Prostate gland (tissue), 2 donors: ENCODE results near the gene ATG7.

Experiments
- POLR2A ChIP-seq: fragments of 450-650 bp; IDR thresholded peaks from one replicate; pipeline ENCODE4 v1.6.1; 2016; ENCODE audit warnings: antibody characterized with exemption, mild to moderate bottlenecking
- POLR2AphosphoS5 ChIP-seq: sonication (generic); formaldehyde crosslinking; IDR thresholded peaks from one replicate; pipeline ENCODE4 v1.6.1; 2017; ENCODE audit warnings: antibody characterized with exemption
- TF ChIP-seq, protein P1 (sequence below), 4 experiments: fragments of 200-600 bp in 2 of 4; fragments of 450-650 bp in 2 of 4; sonication (generic) in 2 of 4; IDR thresholded peaks; 1 replicate in 3 of 4; 2 replicates in 1 of 4; pipeline ENCODE4 v1.5.1; 2016 to 2019; ENCODE audit warnings: antibody characterized with exemption in 4 of 4, mild to moderate bottlenecking in 2 of 4, moderate library complexity in 2 of 4

DNA sequence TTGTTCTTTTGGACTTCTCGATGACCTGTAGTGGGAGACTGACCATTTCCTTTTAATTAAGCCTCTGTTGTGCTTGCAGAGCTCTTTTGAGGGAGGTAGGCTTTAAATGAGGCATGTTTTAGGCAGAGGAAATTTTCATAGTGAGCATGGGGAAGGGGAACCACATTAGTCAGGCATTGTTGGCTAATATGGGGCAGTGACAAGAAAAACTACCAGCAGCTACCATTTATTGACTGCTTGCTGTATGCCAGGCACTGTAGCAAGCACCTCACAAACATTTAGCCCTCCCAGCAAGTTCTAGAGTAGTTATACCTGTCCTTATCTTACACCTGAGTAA lies 10.9 kb downstream of the ATG7 start:
- TF ChIP-seq, protein P1, sequence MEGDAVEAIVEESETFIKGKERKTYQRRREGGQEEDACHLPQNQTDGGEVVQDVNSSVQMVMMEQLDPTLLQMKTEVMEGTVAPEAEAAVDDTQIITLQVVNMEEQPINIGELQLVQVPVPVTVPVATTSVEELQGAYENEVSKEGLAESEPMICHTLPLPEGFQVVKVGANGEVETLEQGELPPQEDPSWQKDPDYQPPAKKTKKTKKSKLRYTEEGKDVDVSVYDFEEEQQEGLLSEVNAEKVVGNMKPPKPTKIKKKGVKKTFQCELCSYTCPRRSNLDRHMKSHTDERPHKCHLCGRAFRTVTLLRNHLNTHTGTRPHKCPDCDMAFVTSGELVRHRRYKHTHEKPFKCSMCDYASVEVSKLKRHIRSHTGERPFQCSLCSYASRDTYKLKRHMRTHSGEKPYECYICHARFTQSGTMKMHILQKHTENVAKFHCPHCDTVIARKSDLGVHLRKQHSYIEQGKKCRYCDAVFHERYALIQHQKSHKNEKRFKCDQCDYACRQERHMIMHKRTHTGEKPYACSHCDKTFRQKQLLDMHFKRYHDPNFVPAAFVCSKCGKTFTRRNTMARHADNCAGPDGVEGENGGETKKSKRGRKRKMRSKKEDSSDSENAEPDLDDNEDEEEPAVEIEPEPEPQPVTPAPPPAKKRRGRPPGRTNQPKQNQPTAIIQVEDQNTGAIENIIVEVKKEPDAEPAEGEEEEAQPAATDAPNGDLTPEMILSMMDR (IDR thresholded peaks at IDR 0.05) = no peak
- TF ChIP-seq POLR2AphosphoS5 (no peak), POLR2A (no peak)
